ENCODE data around the gene LIPC. TPM values are rescaled to one million over a fixed set of nuclear protein-coding genes. Genes with fewer than 3 reads are reported as not detected.

The LIPC gene
- total RNA-seq, 2 donors from 2014 or later = 2.9 to 13.8 TPM

DNA sequence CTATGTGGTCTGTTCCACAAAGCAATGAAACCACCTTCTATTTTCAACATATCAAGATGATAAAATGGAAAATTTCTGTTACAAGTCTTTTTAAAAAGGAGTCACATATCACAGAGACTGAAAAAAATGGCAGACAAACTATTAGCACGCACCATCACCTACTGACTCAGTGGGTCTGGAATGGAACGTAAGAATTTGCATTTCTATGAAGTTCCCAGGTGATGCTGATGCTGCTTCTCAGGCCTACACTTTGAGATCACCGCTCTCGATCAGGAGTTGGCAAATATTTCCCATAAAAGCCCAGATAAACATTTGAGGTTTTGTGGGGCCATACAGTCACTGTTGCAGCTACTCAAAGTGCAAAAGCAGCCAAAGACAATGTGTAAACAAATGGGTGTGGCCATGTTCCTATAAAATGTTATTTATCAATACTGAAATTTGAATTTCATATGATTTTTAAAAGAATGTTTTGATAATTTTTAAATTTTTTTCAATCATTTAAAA is 174.8 kb downstream of the LIPC start:
- H3K36me3 ChIP-seq = no peaks in the 10 kb centered on the region
- no peaks in the 10 kb centered on the region for H3K4me1 ChIP-seq
- DNase-seq = no peak
- no peak for TF ChIP-seq CTCF (IDR thresholded peaks at IDR 0.05)
- H3K27me3 ChIP-seq = no peaks in the 10 kb centered on the region
- H3K27ac ChIP-seq = no peak overlapping the region
- no peak overlapping the region for H3K9ac ChIP-seq (ENCODE audit: low read depth in 2 of 2, low read length in 2 of 2)
- intact Hi-C loops (cut with DNase I) = no loop called here
- H3K9me3 ChIP-seq = no peaks in the 10 kb centered on the region
- no peak overlapping the region for H3K4me3 ChIP-seq

GRCh38 chr15:58608129-58608590 is 176.4 kb downstream of the LIPC start:
- Histone ChIP-seq H3K9ac (ENCODE audit: low read depth in 2 of 2, low read length in 2 of 2) (no peak overlapping the region), H3K4me3 (no peak overlapping the region), H3K4me1 (peaks cover 7% of the 10 kb centered on the region), H3K27me3 (no peaks in the 10 kb centered on the region), H3K9me3 (no peaks in the 10 kb centered on the region), H3K27ac (no peak overlapping the region), H3K36me3 (no peaks in the 10 kb centered on the region)
- DNase-seq = no peak
- no peak for TF ChIP-seq CTCF (IDR thresholded peaks at IDR 0.05)
- intact Hi-C loops (cut with DNase I) = no loop called here

DNA sequence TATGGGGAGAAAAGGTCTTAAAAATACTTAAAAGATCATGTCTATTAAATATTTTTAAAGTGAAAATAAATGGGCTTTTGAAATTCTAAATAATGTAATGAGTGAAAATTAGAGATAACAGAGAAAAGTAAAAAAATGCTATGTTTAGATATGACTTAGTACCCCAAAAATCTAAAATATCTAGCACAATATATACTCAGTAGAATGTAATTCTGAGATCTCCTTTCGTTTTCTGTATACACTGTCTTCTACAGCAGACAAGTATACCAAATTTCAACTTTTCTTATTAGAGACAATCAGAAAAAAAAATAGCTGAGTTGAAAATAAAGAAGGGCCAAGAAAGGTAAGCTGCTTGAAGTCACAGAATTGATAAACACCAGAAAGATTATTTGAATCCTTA is 176.9 kb downstream of the LIPC start:
- DNase-seq = no peak
- Histone ChIP-seq H3K36me3 (no peaks in the 10 kb centered on the region), H3K4me3 (no peak overlapping the region), H3K4me1 (peaks cover 7% of the 10 kb centered on the region), H3K9me3 (no peaks in the 10 kb centered on the region), H3K27ac (no peak overlapping the region), H3K27me3 (no peaks in the 10 kb centered on the region), H3K9ac (ENCODE audit: low read depth in 2 of 2, low read length in 2 of 2) (no peak overlapping the region)
- intact Hi-C loops (cut with DNase I) = no loop called here
- TF ChIP-seq CTCF (IDR thresholded peaks at IDR 0.05) = no peak

DNA sequence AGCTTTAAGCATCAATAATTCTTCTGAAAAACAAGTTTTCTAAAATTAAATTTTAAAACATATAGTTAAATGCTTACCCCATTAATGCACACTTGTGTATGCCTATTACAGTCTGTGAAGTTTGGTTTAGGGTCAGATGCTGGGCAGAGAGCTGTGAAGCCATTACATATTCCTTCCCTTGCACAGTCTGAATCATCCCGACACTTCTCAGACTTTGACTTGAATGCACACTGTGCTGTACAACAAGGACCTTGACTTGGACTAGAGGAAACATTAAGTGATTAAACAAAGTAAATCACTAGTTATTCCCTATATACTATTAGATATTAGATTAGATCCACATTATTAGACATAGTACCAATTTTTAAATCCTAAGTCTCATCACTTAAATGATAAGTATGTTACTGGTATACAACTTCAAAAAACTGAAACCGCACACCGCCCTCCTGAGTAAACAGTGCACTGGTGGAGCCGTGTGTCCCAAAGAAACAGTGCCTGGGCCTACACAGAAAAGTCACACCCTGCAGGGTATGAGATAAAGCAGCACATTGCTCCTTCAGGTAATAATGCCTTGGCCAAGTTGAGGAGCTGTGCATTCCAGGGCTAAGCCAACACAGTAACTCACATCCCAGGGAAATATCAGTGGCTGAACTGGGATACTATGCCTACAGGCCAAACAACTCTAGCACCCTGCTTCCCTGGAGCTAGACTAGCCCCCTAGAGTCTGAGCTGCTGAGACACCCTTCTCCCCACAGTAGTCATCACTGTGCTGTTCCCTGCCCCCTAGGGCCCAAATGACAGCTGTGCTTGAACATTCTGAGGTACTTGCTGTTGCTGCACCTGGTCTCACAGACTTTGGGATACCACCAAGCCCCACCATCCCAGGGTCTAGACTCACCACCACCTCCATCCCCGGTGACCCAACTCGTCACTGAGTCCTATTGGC is 180.2 kb downstream of the LIPC start:
- no peak overlapping the region for H3K27ac ChIP-seq

GRCh38 chr15:58616171-58616570 is 184.4 kb downstream of the LIPC start:
- Histone ChIP-seq H3K9ac (ENCODE audit: low read depth in 2 of 2, low read length in 2 of 2) (no peak overlapping the region), H3K27me3 (no peaks in the 10 kb centered on the region), H3K9me3 (no peaks in the 10 kb centered on the region), H3K4me3 (no peak overlapping the region), H3K36me3 (no peaks in the 10 kb centered on the region), H3K27ac (no peak overlapping the region), H3K4me1 (peaks cover 7% of the 10 kb centered on the region)
- TF ChIP-seq CTCF (IDR thresholded peaks at IDR 0.05) = no peak
- intact Hi-C loops (cut with DNase I) = no loop called here
- no peak for DNase-seq

More for the DNA sequence above, 180.2 kb downstream of the LIPC start:
- intact Hi-C loops (cut with DNase I) = no loop called here
- Histone ChIP-seq H3K9ac (ENCODE audit: low read depth in 2 of 2, low read length in 2 of 2) (no peak overlapping the region), H3K4me3 (no peak overlapping the region), H3K27me3 (no peaks in the 10 kb centered on the region), H3K4me1 (peaks cover 7% of the 10 kb centered on the region), H3K36me3 (no peaks in the 10 kb centered on the region), H3K9me3 (no peaks in the 10 kb centered on the region)
- peak; percentile 70 for DNase-seq
- no peak for TF ChIP-seq CTCF (IDR thresholded peaks at IDR 0.05)
